ENCODE results near the gene PTP4A1.

Gene PTP4A1

GRCh38 chr6:63543001-63543400 lies 29.3 kb upstream of the PTP4A1 start:
- DNase-seq (ENCODE audit: insufficient read length, low spot score) (no peak), FAIRE-seq (no peak)
- no peak for TF ChIP-seq CTCF (IDR thresholded peaks at IDR 0.05; ENCODE audit: insufficient read depth, missing control alignments)

GRCh38 chr6:63543982-63544381 lies 28.3 kb upstream of the PTP4A1 start:
- FAIRE-seq, result no peak
- no peak for TF ChIP-seq CTCF (IDR thresholded peaks at IDR 0.05; ENCODE audit: insufficient read depth, missing control alignments)
- DNase-seq (ENCODE audit: insufficient read length, low spot score), result no peak

GRCh38 chr6:63546236-63546635 lies 26.0 kb upstream of the PTP4A1 start:
- FAIRE-seq, result no peak

GRCh38 chr6:63546697-63547096 lies 25.6 kb upstream of the PTP4A1 start:
- no peak for DNase-seq (ENCODE audit: insufficient read length, low spot score)
- no peak for FAIRE-seq
- no peak for TF ChIP-seq CTCF (IDR thresholded peaks at IDR 0.05; ENCODE audit: insufficient read depth, missing control alignments)

More at GRCh38 chr6:63546236-63546635, 26.0 kb upstream of the PTP4A1 start:
- no peak for DNase-seq (ENCODE audit: insufficient read length, low spot score)
- TF ChIP-seq CTCF (IDR thresholded peaks at IDR 0.05; ENCODE audit: insufficient read depth, missing control alignments), result no peak

GRCh38 chr6:63549076-63549475 lies 23.2 kb upstream of the PTP4A1 start:
- FAIRE-seq, result no peak
- no peak for DNase-seq (ENCODE audit: insufficient read length, low spot score)
- TF ChIP-seq CTCF (IDR thresholded peaks at IDR 0.05; ENCODE audit: insufficient read depth, missing control alignments), result no peak

- DNase-seq (ENCODE audit: insufficient read length, low spot score) (no peak), FAIRE-seq (no peak)
- no peak for TF ChIP-seq CTCF (IDR thresholded peaks at IDR 0.05; ENCODE audit: insufficient read depth, missing control alignments)
These were observed 19.1 kb upstream of the PTP4A1 start for GRCh38 chr6:63553208-63553607.

GRCh38 chr6:63553900-63554299 lies 18.4 kb upstream of the PTP4A1 start:
- no peak for TF ChIP-seq CTCF (IDR thresholded peaks at IDR 0.05; ENCODE audit: insufficient read depth, missing control alignments)

More at GRCh38 chr6:63553900-63554299, 18.4 kb upstream of the PTP4A1 start:
- FAIRE-seq, result no peak
- DNase-seq (ENCODE audit: insufficient read length, low spot score), result no peak

Measured in D721Med (cell line).